HCT116 (cell line): ENCODE measurements around the gene HHATL. TPM values are rescaled to one million over a fixed set of nuclear protein-coding genes. Genes with fewer than 3 reads are reported as not detected.
A peak's percentile ranks its signal among the peaks of the same experiment; 100 is the strongest.

Experiments used
- ATAC-seq: fragments of 200-7000 bp; cut with Tn5 transposase; 2 replicates; pipeline ENCODE4 v1.9.1; 2020; ENCODE audit warnings: mild to moderate bottlenecking, moderate library complexity
- BruUV-seq: library from RNA; stranded (reverse); fragments of 400-500 nt; replicated peaks from 2 replicates; lab custom pipeline; 2021; lab: Mats Ljungman, UMichigan
- CTCF ChIA-PET: fragments of 300-600 bp; sonication (Branson Sonifier 250); formaldehyde crosslinking; loops from one replicate; lab custom pipeline; 2021; ENCODE audit warnings: antibody characterized with exemption; lab: Charles Lee
- POLR2A ChIA-PET: fragments of 300-600, 350-600 bp; sonication (Branson Sonifier 250); formaldehyde crosslinking; loops from one replicate; lab custom pipeline; 2021; ENCODE audit warnings: antibody characterized with exemption; lab: Charles Lee
- RAD21 ChIA-PET, 2 experiments: fragments of 300-600 bp; sonication (Branson Sonifier 250); formaldehyde crosslinking; loops; one replicate each; lab custom pipeline; 2023; ENCODE audit warnings: low total read pairs in 2 of 2; ENCODE audit not compliant: uncharacterized antibody in 2 of 2, unreplicated experiment in 2 of 2, low non-redundant PET in 1 of 2; lab: Charles Lee
- DNase-seq: peaks from one replicate; pipeline ENCODE4 v3.0.0-alpha.2; 2010; ENCODE audit warnings: low read depth, low spot score
- H2AFZ ChIP-seq: fragments of 200-600 bp; shearing (Covaris generic), sonication (generic); 2 replicates; pipeline ENCODE4 v1.6.1; 2017; ENCODE audit warnings: low read depth, mixed run types, mixed read lengths, antibody characterized with exemption, low read length; ENCODE audit not compliant: poor library complexity, severe bottlenecking
- H3K27ac ChIP-seq: 2 replicates; pipeline ENCODE4 v1.5.1; 2012; ENCODE audit warnings: low read depth, low read length
- H3K27me3 ChIP-seq: fragments of 200-600 bp; sonication (generic); 2 replicates; pipeline ENCODE4 v1.6.1; 2016; ENCODE audit warnings: mixed run types, low read length, mixed read lengths; ENCODE audit not compliant: insufficient read depth
- H3K36me3 ChIP-seq, 2 experiments: fragments of 200-500 bp in 1 of 2; fragments of 200-600 bp in 1 of 2; sonication (Bioruptor generic) in 1 of 2; sonication (generic) in 1 of 2; 2 replicates each; pipeline versions ENCODE4 v1.5.1 to v1.6.1; 2014 to 2016; ENCODE audit warnings: low read length in 2 of 2, inconsistent platforms in 1 of 2, mixed read lengths in 1 of 2, mixed run types in 1 of 2; ENCODE audit not compliant: insufficient read depth in 2 of 2, control insufficient read depth in 1 of 2
- H3K4me1 ChIP-seq, 2 experiments: fragments of 200-600 bp in 1 of 2; sonication (generic) in 1 of 2; 2 replicates each; pipeline versions ENCODE4 v1.5.1 to v1.6.1; 2012 to 2017; ENCODE audit warnings: low read length in 2 of 2, inconsistent platforms in 1 of 2, mild to moderate bottlenecking in 1 of 2, mixed read lengths in 1 of 2, mixed run types in 1 of 2, moderate library complexity in 1 of 2; ENCODE audit not compliant: insufficient read depth in 2 of 2, control insufficient read depth in 1 of 2
- H3K4me2 ChIP-seq: fragments of 200-600 bp; sonication (generic); 2 replicates; pipeline ENCODE4 v1.6.1; 2017; ENCODE audit warnings: mixed run types, low read length, mixed read lengths
- H3K4me3 ChIP-seq, 2 experiments: fragments of 200-600 bp in 1 of 2; sonication (generic) in 1 of 2; replicated peaks in 1 of 2; 2 replicates each; pipeline ENCODE4 v1.5.1; 2011 to 2016; ENCODE audit warnings: low read length in 2 of 2, control low read depth in 1 of 2, low read depth in 1 of 2, mild to moderate bottlenecking in 1 of 2, mixed read lengths in 1 of 2, mixed run types in 1 of 2
- H3K79me2 ChIP-seq: fragments of 200-600 bp; sonication (generic); 2 replicates; pipeline ENCODE4 v1.6.1; 2017; ENCODE audit warnings: mild to moderate bottlenecking, mixed run types, low read length, moderate library complexity, mixed read lengths; ENCODE audit not compliant: insufficient read depth
- H3K9ac ChIP-seq: fragments of 200-600 bp; sonication (generic); 2 replicates; pipeline ENCODE4 v1.6.1; 2016; ENCODE audit warnings: low read length, mixed read lengths
- H3K9me2 ChIP-seq: fragments of 200-600 bp; sonication (generic), shearing (Covaris generic); 2 replicates; pipeline ENCODE4 v1.6.1; 2017; ENCODE audit warnings: mixed run types, mild to moderate bottlenecking, moderate library complexity; ENCODE audit not compliant: insufficient read depth
- H3K9me3 ChIP-seq, 2 experiments: fragments of 200-500 bp in 1 of 2; fragments of 200-600 bp in 1 of 2; sonication (Bioruptor generic) in 1 of 2; sonication (generic) in 1 of 2; 2 replicates each; pipeline ENCODE4 v1.6.1; 2014 to 2017; ENCODE audit warnings: low read length in 2 of 2, mixed read lengths in 2 of 2, inconsistent platforms in 1 of 2, low read depth in 1 of 2, mild to moderate bottlenecking in 1 of 2, mixed run types in 1 of 2, moderate library complexity in 1 of 2; ENCODE audit not compliant: control insufficient read depth in 1 of 2, insufficient read depth in 1 of 2
- H4K20me1 ChIP-seq: fragments of 200-600 bp; sonication (generic), shearing (Covaris generic); 2 replicates; pipeline ENCODE4 v1.6.1; 2017; ENCODE audit warnings: mixed run types, mild to moderate bottlenecking, moderate library complexity; ENCODE audit not compliant: insufficient read depth
- CEBPB ChIP-seq: IDR thresholded peaks from 2 replicates; pipeline ENCODE4 v1.6.1; 2012; ENCODE audit warnings: low read depth
- CTCF ChIP-seq, 3 experiments: fragments of 200-600 bp in 1 of 3; sonication (generic) in 1 of 3; IDR thresholded peaks in 2 of 3; conservative IDR thresholded peaks in 1 of 3; 2 replicates each; pipeline ENCODE4 v1.5.1; 2012 to 2017; ENCODE audit warnings: low read depth in 2 of 3, low read length in 2 of 3, antibody characterized with exemption in 1 of 3, borderline replicate concordance in 1 of 3, control low read depth in 1 of 3, mild to moderate bottlenecking in 1 of 3, mixed read lengths in 1 of 3, mixed run types in 1 of 3, moderate library complexity in 1 of 3; ENCODE audit not compliant: insufficient read depth in 1 of 3
- EZH2 ChIP-seq: fragments of 200-600 bp; sonication (generic); IDR thresholded peaks from 2 replicates; pipeline ENCODE4 v1.6.1; 2017; ENCODE audit warnings: antibody characterized with exemption, mixed run types
- EZH2phosphoT487 ChIP-seq: fragments of 200-600 bp; IDR thresholded peaks from 2 replicates; pipeline ENCODE4 v1.6.1; 2018; ENCODE audit warnings: antibody characterized with exemption, borderline replicate concordance
- FOSL1 ChIP-seq: IDR thresholded peaks from 2 replicates; pipeline ENCODE4 v1.6.1; 2012; ENCODE audit warnings: low read depth
- JUND ChIP-seq: IDR thresholded peaks from 2 replicates; pipeline ENCODE4 v1.6.1; 2012
- POLR2A ChIP-seq: IDR thresholded peaks from 2 replicates; pipeline ENCODE4 v1.7.0; 2011; ENCODE audit warnings: borderline replicate concordance; ENCODE audit not compliant: insufficient read depth, insufficient read length; ENCODE audit errors: extremely low read depth
- POLR2AphosphoS5 ChIP-seq: IDR thresholded peaks from 2 replicates; pipeline ENCODE4 v1.6.1; 2011; ENCODE audit warnings: mild to moderate bottlenecking, low read depth, low read length, moderate library complexity
- REST ChIP-seq: IDR thresholded peaks from 2 replicates; pipeline ENCODE4 v1.6.1; 2012; ENCODE audit warnings: low read depth
- SRF ChIP-seq: IDR thresholded peaks from 2 replicates; pipeline ENCODE4 v1.6.1; 2012; ENCODE audit warnings: low read depth
- YY1 ChIP-seq: IDR thresholded peaks from 2 replicates; pipeline ENCODE4 v1.6.1; 2011; ENCODE audit warnings: low read length, low read depth, moderate library complexity, mild to moderate bottlenecking; ENCODE audit not compliant: insufficient replicate concordance; ENCODE audit errors: extremely low read depth
- ZBTB33 ChIP-seq: IDR thresholded peaks from 2 replicates; pipeline ENCODE4 v1.6.1; 2011; ENCODE audit warnings: mild to moderate bottlenecking, low read length, moderate library complexity; ENCODE audit not compliant: insufficient replicate concordance; ENCODE audit errors: extremely low read depth
- ZFX ChIP-seq: fragments of 450-650 bp; IDR thresholded peaks from 2 replicates; pipeline ENCODE4 v1.6.1; 2017
- intact Hi-C: fragments of 100-400 bp; cut with micrococcal nuclease; formaldehyde crosslinking; loops from 2 replicates; pipeline ENCODE4 v1.10.0; 2022
- total RNA-seq: library from RNA; stranded (reverse); gene quantifications from one replicate; pipeline ENCODE4 v1.2.1, GENCODE V29; 2021; ENCODE audit not compliant: unreplicated experiment

HHATL gene
- total RNA-seq, 1 experiment from 2014 or later: 0.52 TPM

GRCh38 chr3:42652611-42653302 lies 49.8 kb downstream of the HHATL start:
- intact Hi-C loops: loop anchor here (5.0 kb wide), 2 partner anchors 50 to 90 kb away; partner anchors contain the start of gene NKTR
- CTCF ChIA-PET: interaction anchor here (0.8 to 1.1 kb wide), 3 partner anchors 92 to 104 kb away, joined by 4 to 5 read pairs (median 4); no protein-coding TSS in a partner anchor

More at GRCh38 chr3:42652611-42653302, 49.8 kb downstream of the HHATL start:
- Histone ChIP-seq H3K36me3 (peaks cover 0 to 5% of the 10 kb centered on the region in 2 experiments; a peak in 2 of 4 replicates), H3K4me1 (peaks cover 42 to 63% of the 10 kb centered on the region in 2 experiments), H3K9ac (peak overlapping the region; percentile 86), H3K9me3 (no peaks in the 10 kb centered on the region), H3K27ac (peak overlapping the region; percentile 84), H3K79me2 (peaks cover 16% of the 10 kb centered on the region; the same call in 1 of the 2 replicates), H4K20me1 (no peaks in the 10 kb centered on the region), H3K9me2 (no peaks in the 10 kb centered on the region), H3K27me3 (no peaks in the 10 kb centered on the region), H2AFZ (peak overlapping the region; percentile 46), H3K4me2 (peak overlapping the region; percentile 99), H3K4me3 (peak overlapping the region; percentile 75 to 86)
- RAD21 ChIA-PET: interaction anchor here (0.6 to 0.8 kb wide), 2 partner anchors 27 to 91 kb away, joined by 3 read pairs; no protein-coding TSS in a partner anchor
- TF ChIP-seq POLR2A: no peak
- no peak for TF ChIP-seq CEBPB
- TF ChIP-seq CTCF (IDR thresholded peaks at IDR 0.05 in 2 of 3, conservative IDR thresholded peaks at IDR 0.05 in 1 of 3; ENCODE audit: borderline replicate concordance in 1 of 3, insufficient read depth in 1 of 3, low read depth in 2 of 3, low read length in 2 of 3): no peak
- TF ChIP-seq ZFX: no peak
- no peak for TF ChIP-seq FOSL1
- no peak for TF ChIP-seq REST
- no peak for TF ChIP-seq ZBTB33
- no peak for TF ChIP-seq EZH2phosphoT487
- peak; percentile 12 for TF ChIP-seq YY1
- peak; percentile 99 for TF ChIP-seq POLR2AphosphoS5
- no peak for TF ChIP-seq JUND
- TF ChIP-seq SRF: no peak
- no peak for TF ChIP-seq EZH2
- DNase-seq (peak; percentile 69), ATAC-seq (peak; percentile 72)
- POLR2A ChIA-PET: interaction anchor here (2.2 to 3.0 kb wide), 2 partner anchors 11 to 52 kb away, joined by 5 to 9 read pairs; partner anchors contain the start of gene NKTR
- BruUV-seq: TSS peak; percentile 55
